WTC11 (cell line): Measurements from ENCODE around the gene MCOLN3. TPM values are rescaled to one million over a fixed set of nuclear protein-coding genes. Genes with fewer than 3 reads are reported as not detected.

ENCODE experiments used
- AR ChIP-seq: fragments of 250-450 bp; sonication (Bioruptor Pico); IDR thresholded peaks from 2 replicates; pipeline ENCODE4 v1.9.0; 2021; ENCODE audit warnings: mild to moderate bottlenecking
- ARID4B ChIP-seq: sonication (generic); formaldehyde crosslinking; IDR thresholded peaks from 2 replicates; pipeline ENCODE4 v1.8.0; 2023; ENCODE audit warnings: missing genetic modification reagents, mild to moderate bottlenecking, borderline replicate concordance
- ATF2 ChIP-seq: sonication (generic); formaldehyde crosslinking; IDR thresholded peaks from 2 replicates; pipeline ENCODE4 v1.8.1; 2022; ENCODE audit warnings: low read depth, missing genetic modification reagents, borderline replicate concordance
- ATF3 ChIP-seq: sonication (generic); formaldehyde crosslinking; conservative IDR thresholded peaks from 2 replicates; pipeline ENCODE4 v1.8.1; 2022; ENCODE audit warnings: mild to moderate bottlenecking, missing genetic modification reagents
- CBFB ChIP-seq: sonication (generic); formaldehyde crosslinking; IDR thresholded peaks from 2 replicates; pipeline ENCODE4 v1.8.1; 2022; ENCODE audit warnings: mild to moderate bottlenecking, low read depth, missing genetic modification reagents
- CDX4 ChIP-seq: fragments of 250-450 bp; sonication (Bioruptor Pico); IDR thresholded peaks from 2 replicates; pipeline ENCODE4 v1.9.0; 2021; ENCODE audit warnings: moderate library complexity, mild to moderate bottlenecking, inconsistent platforms, borderline replicate concordance
- ETV6 ChIP-seq: sonication (generic); formaldehyde crosslinking; IDR thresholded peaks from 2 replicates; pipeline ENCODE4 v1.8.1; 2022; ENCODE audit warnings: mild to moderate bottlenecking, missing genetic modification reagents
- FOXK1 ChIP-seq: sonication (generic); formaldehyde crosslinking; IDR thresholded peaks from 2 replicates; pipeline ENCODE4 v1.8.0; 2022; ENCODE audit warnings: mild to moderate bottlenecking, moderate library complexity, missing genetic modification reagents
- HMGA2 ChIP-seq: fragments of 250-450 bp; sonication (Bioruptor Pico); IDR thresholded peaks from 2 replicates; pipeline ENCODE4 v1.4.0; 2021; ENCODE audit warnings: mild to moderate bottlenecking, moderate library complexity
- KAT7 ChIP-seq: sonication (generic); formaldehyde crosslinking; IDR thresholded peaks from 2 replicates; pipeline ENCODE4 v1.8.1; 2023; ENCODE audit warnings: missing genetic modification reagents, mild to moderate bottlenecking, borderline replicate concordance
- NR1H2 ChIP-seq: sonication (generic); formaldehyde crosslinking; IDR thresholded peaks from 2 replicates; pipeline ENCODE4 v1.9.0; 2021; ENCODE audit warnings: mild to moderate bottlenecking, moderate library complexity, missing genetic modification reagents
- RELA ChIP-seq: sonication (generic); formaldehyde crosslinking; IDR thresholded peaks from 2 replicates; pipeline ENCODE4 v1.8.1; 2022; ENCODE audit warnings: missing genetic modification reagents, mild to moderate bottlenecking, borderline replicate concordance
- RORB ChIP-seq: fragments of 250-450 bp; sonication (Bioruptor Pico); IDR thresholded peaks from 2 replicates; pipeline ENCODE4 v1.9.0; 2021; ENCODE audit warnings: mild to moderate bottlenecking
- STAT6 ChIP-seq: sonication (generic); formaldehyde crosslinking; conservative IDR thresholded peaks from 2 replicates; pipeline ENCODE4 v1.8.1; 2023; ENCODE audit warnings: mild to moderate bottlenecking, low read depth, missing genetic modification reagents, moderate library complexity
- TEAD1 ChIP-seq: sonication (generic); formaldehyde crosslinking; IDR thresholded peaks from 2 replicates; pipeline ENCODE4 v1.8.0; 2022; ENCODE audit warnings: mild to moderate bottlenecking, missing genetic modification reagents
- ZNF281 ChIP-seq: sonication (generic); formaldehyde crosslinking; IDR thresholded peaks from 2 replicates; pipeline ENCODE4 v1.8.0; 2023; ENCODE audit warnings: mild to moderate bottlenecking, missing genetic modification reagents
- ZNF423 ChIP-seq: fragments of 250-450 bp; sonication (Bioruptor Pico); IDR thresholded peaks from 2 replicates; pipeline ENCODE4 v2.1.2; 2022; ENCODE audit warnings: mild to moderate bottlenecking, moderate library complexity
- ZNF425 ChIP-seq: fragments of 250-450 bp; sonication (Bioruptor Pico); conservative IDR thresholded peaks from 2 replicates; pipeline ENCODE4 v1.9.0; 2021; ENCODE audit warnings: mild to moderate bottlenecking
- total RNA-seq: library from RNA; stranded (reverse); gene quantifications from 3 replicates; pipeline ENCODE4 v1.2.3, GENCODE V29; 2021

The MCOLN3 gene
- total RNA-seq, 1 experiment from 2014 or later: 6.4 TPM

- TF ChIP-seq AR (CRISPR knock-in tag) (no peak), STAT6 (no peak), CBFB (CRISPR knock-in tag) (no peak), RORB (CRISPR knock-in tag) (no peak), ZNF423 (CRISPR knock-in tag) (peak; percentile 96), ZNF281 (CRISPR knock-in tag) (no peak), ARID4B (CRISPR knock-in tag) (no peak), HMGA2 (CRISPR knock-in tag) (no peak), ATF3 (CRISPR knock-in tag) (no peak), ATF2 (no peak), RELA (CRISPR knock-in tag) (no peak), CDX4 (no peak), ZNF425 (CRISPR knock-in tag) (no peak), NR1H2 (CRISPR knock-in tag) (no peak), KAT7 (CRISPR knock-in tag) (no peak), FOXK1 (CRISPR knock-in tag) (0 out of 2 replicates have a peak, but pooled peaks have one; percentile 17), ETV6 (CRISPR knock-in tag) (no peak), TEAD1 (CRISPR knock-in tag) (no peak)
Measured at GRCh38 chr1:85048296-85049064, at the start of gene MCOLN3 (continued).
